ENCODE measurements around the gene STPG3. TPM values are rescaled to one million over a fixed set of nuclear protein-coding genes. Genes with fewer than 3 reads are reported as not detected.
A peak's percentile ranks its signal among the peaks of the same experiment; 100 is the strongest.

The STPG3 gene
- total and polyA plus RNA-seq, 2 experiments from 2014 or later = not detected

GRCh38 chr9:137255448-137256114, 4.5 kb downstream of the STPG3 start:
- Histone ChIP-seq H4K20me1 (replicated peaks; ENCODE audit: insufficient read depth) (no peaks in the 10 kb centered on the region; the same call in 1 of the 2 replicates), H3K27me3 (ENCODE audit: insufficient read depth) (peaks cover 4% of the 10 kb centered on the region; the same call in 1 of the 2 replicates), H3K4me3 (peak overlapping the region; percentile 96), H3F3A (replicated peaks; ENCODE audit: low read depth) (peaks cover 12% of the 10 kb centered on the region), H3K4me1 (ENCODE audit: insufficient read depth) (peaks cover 13% of the 10 kb centered on the region; the same call in 1 of the 2 replicates), H3K9me2 (ENCODE audit: insufficient read depth) (no peaks in the 10 kb centered on the region), H3K27ac (ENCODE audit: low read depth) (no peak overlapping the region), H3K4me2 (peak overlapping the region; percentile 94), H3K79me2 (replicated peaks; ENCODE audit: insufficient read depth) (peaks cover 24% of the 10 kb centered on the region), H3K36me3 (ENCODE audit: insufficient read depth) (peaks cover 9% of the 10 kb centered on the region), H2AFZ (no peak overlapping the region)
- Mint-ChIP-seq H3K9me3 (no peaks in the 10 kb centered on the region), H3K27me3 (ENCODE audit: insufficient read depth, low read depth, poor library complexity) (peaks cover 16% of the 10 kb centered on the region), H3K27ac (no peak overlapping the region; the same call in 1 of the 2 replicates), H3K4me1 (peaks cover 8% of the 10 kb centered on the region), H3K4me3 (peak overlapping the region; percentile 89), H3K36me3 (ENCODE audit: low read depth) (peaks cover 19% of the 10 kb centered on the region; the same call in 2 of the 3 replicates)
- TF ChIP-seq CTCF (conservative IDR thresholded peaks at IDR 0.05; ENCODE audit: low read depth in 2 of 2) (no peak), CREB1 (CRISPR knock-in tag; IDR thresholded peaks at IDR 0.05; ENCODE audit: low read depth) (no peak), ETS1 (IDR thresholded peaks at IDR 0.05) (no peak; the same call in 1 of the 2 replicates), NANOG (IDR thresholded peaks at IDR 0.05; ENCODE audit: borderline replicate concordance) (no peak), ZNF114 (CRISPR knock-in tag; IDR thresholded peaks at IDR 0.05) (no peak), EZH2phosphoT487 (IDR thresholded peaks at IDR 0.05; ENCODE audit: unreplicated experiment) (no peak), EZH2 (IDR thresholded peaks at IDR 0.05; ENCODE audit: low read depth, unreplicated experiment) (no peak), POLR2AphosphoS5 (IDR thresholded peaks at IDR 0.05; ENCODE audit: low read depth) (no peak), REST (IDR thresholded peaks at IDR 0.05; ENCODE audit: unreplicated experiment) (no peak), STAT1 (IDR thresholded peaks at IDR 0.05; ENCODE audit: unreplicated experiment) (no peak), ZNF331 (CRISPR knock-in tag; IDR thresholded peaks at IDR 0.05; ENCODE audit: low read depth) (no peak), JUNB (IDR thresholded peaks at IDR 0.05; ENCODE audit: unreplicated experiment) (no peak)
- TF ChIP-seq, protein P1, sequence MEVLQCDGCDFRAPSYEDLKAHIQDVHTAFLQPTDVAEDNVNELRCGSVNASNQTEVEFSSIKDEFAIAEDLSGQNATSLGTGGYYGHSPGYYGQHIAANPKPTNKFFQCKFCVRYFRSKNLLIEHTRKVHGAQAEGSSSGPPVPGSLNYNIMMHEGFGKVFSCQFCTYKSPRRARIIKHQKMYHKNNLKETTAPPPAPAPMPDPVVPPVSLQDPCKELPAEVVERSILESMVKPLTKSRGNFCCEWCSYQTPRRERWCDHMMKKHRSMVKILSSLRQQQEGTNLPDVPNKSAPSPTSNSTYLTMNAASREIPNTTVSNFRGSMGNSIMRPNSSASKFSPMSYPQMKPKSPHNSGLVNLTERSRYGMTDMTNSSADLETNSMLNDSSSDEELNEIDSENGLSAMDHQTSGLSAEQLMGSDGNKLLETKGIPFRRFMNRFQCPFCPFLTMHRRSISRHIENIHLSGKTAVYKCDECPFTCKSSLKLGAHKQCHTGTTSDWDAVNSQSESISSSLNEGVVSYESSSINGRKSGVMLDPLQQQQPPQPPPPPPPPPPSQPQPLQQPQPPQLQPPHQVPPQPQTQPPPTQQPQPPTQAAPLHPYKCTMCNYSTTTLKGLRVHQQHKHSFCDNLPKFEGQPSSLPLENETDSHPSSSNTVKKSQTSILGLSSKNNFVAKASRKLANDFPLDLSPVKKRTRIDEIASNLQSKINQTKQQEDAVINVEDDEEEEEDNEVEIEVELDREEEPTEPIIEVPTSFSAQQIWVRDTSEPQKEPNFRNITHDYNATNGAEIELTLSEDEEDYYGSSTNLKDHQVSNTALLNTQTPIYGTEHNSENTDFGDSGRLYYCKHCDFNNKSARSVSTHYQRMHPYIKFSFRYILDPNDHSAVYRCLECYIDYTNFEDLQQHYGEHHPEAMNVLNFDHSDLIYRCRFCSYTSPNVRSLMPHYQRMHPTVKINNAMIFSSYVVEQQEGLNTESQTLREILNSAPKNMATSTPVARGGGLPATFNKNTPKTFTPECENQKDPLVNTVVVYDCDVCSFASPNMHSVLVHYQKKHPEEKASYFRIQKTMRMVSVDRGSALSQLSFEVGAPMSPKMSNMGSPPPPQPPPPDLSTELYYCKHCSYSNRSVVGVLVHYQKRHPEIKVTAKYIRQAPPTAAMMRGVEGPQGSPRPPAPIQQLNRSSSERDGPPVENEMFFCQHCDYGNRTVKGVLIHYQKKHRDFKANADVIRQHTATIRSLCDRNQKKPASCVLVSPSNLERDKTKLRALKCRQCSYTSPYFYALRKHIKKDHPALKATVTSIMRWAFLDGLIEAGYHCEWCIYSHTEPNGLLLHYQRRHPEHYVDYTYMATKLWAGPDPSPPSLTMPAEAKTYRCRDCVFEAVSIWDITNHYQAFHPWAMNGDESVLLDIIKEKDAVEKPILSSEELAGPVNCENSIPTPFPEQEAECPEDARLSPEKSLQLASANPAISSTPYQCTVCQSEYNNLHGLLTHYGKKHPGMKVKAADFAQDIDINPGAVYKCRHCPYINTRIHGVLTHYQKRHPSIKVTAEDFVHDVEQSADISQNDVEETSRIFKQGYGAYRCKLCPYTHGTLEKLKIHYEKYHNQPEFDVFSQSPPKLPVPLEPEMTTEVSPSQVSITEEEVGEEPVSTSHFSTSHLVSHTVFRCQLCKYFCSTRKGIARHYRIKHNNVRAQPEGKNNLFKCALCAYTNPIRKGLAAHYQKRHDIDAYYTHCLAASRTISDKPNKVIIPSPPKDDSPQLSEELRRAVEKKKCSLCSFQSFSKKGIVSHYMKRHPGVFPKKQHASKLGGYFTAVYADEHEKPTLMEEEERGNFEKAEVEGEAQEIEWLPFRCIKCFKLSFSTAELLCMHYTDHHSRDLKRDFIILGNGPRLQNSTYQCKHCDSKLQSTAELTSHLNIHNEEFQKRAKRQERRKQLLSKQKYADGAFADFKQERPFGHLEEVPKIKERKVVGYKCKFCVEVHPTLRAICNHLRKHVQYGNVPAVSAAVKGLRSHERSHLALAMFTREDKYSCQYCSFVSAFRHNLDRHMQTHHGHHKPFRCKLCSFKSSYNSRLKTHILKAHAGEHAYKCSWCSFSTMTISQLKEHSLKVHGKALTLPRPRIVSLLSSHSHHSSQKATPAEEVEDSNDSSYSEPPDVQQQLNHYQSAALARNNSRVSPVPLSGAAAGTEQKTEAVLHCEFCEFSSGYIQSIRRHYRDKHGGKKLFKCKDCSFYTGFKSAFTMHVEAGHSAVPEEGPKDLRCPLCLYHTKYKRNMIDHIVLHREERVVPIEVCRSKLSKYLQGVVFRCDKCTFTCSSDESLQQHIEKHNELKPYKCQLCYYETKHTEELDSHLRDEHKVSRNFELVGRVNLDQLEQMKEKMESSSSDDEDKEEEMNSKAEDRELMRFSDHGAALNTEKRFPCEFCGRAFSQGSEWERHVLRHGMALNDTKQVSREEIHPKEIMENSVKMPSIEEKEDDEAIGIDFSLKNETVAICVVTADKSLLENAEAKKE (CRISPR knock-in tag; IDR thresholded peaks at IDR 0.05) = no peak
- peak; percentile 29 for ATAC-seq
- DNase-seq (ENCODE audit: low spot score) = peak; percentile 67

Measured in GM23338 (cell line).